Measurements from ENCODE around the gene SHC2. TPM values are rescaled to one million over a fixed set of nuclear protein-coding genes. Genes with fewer than 3 reads are reported as not detected.
"Not testable (repeated sequence)": the region's sequence is repeated elsewhere in the genome, so short reads cannot be mapped to it uniquely, and the experiment has no call there.

SHC2 gene
- polyA plus RNA-seq, 4 donors = 22.9 to 44.9 (median 38.6) TPM

GRCh38 chr19:492091-492531 is 31.3 kb upstream of the SHC2 start:
- no peak for DNase-seq (ENCODE audit: low read depth in 4 of 4, low spot score in 2 of 4)

DNA sequence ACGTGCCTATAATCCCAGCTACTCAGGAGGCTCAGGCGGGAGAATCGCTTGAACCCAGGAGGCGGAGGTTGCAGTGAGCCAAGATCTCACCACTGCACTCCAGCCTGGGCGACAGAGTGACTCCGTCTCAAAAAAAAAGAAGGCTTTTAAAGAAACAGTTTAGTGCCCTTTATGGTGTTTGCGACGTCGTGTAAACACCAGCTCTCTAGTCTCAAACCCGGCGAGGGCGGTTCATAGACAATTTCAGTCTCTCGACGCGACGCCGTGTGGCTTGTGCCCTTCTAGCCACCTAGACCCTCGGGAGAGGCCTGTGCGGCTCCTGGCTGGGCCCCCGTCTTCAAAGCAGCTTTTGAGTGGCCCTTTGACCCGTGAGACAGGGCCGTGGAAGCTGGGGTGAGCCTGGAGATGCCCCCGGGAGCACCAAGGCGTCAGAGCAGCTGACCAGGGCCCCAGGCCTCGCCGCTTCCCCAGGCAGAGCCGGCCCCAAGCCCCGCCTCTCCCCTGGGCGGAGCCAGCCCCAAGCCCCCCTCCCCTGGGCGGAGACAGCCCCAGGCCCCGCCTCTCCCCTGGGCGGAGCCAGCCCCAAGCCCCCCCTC is 30.4 kb upstream of the SHC2 start:
- no peak for DNase-seq (ENCODE audit: low read depth in 4 of 4, low spot score in 2 of 4)

DNA sequence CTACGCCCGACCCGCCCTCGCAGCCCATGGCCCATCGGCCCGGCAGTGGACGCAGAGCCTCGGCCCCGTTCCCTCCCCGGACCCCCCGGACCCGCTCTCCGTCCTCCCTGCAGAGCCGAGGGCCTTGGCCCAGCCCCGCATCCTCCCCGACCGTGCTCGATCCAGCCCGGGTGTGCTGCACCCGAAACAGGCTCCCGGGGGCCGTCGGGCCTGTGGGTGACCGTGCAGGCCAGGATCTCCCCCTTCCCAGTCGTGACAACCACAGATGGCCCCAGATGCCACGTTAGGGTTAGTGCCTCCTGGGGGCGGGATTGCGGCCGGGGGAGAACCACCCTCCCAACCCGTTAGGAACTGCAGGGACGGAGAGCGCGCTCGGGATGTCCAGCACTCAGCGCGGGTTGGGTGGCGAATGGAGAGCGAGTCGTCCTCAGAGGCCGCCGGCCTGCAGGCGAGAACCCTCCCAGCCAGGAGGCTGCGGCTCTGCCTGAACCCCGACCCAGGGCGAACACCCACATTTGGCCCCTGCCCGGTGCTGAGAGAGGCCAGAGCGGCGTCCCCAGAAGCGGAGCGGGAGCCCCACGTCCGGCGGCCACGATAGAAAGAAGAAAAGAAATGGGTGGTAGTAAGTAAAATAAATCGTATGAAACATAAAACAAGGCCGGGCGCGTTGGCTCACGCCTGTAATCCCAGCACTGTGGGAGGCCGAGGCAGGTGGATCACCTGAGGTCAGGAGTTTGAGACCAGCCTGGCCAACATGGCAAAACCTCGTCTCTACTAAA is 28.8 kb upstream of the SHC2 start:
- DNase-seq (ENCODE audit: low read depth in 4 of 4, low spot score in 2 of 4) = no peak

GRCh38 chr19:488505-489417 is 27.9 kb upstream of the SHC2 start:
- DNase-seq (ENCODE audit: low read depth in 4 of 4, low spot score in 2 of 4) = peak in 3 of 4 donors; percentile 84 to 92 (median 87)

GRCh38 chr19:485583-486236 is 24.9 kb upstream of the SHC2 start:
- no peak for DNase-seq (ENCODE audit: low read depth in 4 of 4, low spot score in 2 of 4)

GRCh38 chr19:485077-485476 is 24.2 kb upstream of the SHC2 start:
- no peak for DNase-seq (ENCODE audit: low read depth in 4 of 4, low spot score in 2 of 4)

DNA sequence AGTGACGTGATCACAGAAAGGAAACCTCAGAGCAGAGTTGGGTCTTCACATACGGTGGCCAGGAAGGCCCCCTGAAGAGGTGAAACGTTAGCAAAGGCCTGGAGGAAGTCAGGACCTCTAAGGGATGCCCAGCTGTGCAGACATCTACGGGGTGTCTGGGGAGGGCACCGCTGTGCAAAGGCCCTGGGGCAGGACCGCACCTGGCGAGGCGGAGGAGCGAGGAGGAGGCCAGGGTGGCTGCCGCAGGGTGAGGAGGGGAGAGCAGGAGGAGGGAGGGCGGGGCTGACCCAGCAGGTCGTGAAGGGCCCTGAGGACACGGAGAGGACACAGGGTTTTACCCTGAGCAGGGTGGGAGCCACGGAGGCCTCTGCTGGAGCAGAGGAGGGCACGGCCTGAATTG is 23.7 kb upstream of the SHC2 start:
- no peak for DNase-seq (ENCODE audit: low read depth in 4 of 4, low spot score in 2 of 4)

GRCh38 chr19:483332-484072 is 22.7 kb upstream of the SHC2 start:
- DNase-seq (ENCODE audit: low read depth in 4 of 4, low spot score in 2 of 4) = no peak

- no peak for DNase-seq (ENCODE audit: low read depth in 4 of 4, low spot score in 2 of 4)
Measured at GRCh38 chr19:482186-483041, 21.6 kb upstream of the SHC2 start.

DNA sequence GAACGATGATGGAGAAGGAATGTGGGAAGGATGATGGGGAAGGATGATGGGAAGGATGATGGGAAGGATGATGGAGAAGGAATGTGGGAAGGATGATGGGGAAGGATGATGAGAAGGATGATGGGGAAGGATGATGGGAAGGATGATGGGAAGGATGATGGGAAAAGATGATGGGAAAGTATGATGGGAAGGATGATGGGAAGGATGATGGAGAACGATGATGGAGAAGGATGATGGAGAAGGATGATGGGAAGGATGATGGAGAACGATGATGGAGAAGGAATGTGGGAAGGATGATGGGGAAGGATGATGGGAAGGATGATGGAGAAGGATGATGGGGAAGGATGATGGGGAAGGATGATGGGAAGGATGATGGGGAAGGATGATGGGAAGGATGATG is 20.3 kb upstream of the SHC2 start:
- not testable (repeated sequence) for DNase-seq (ENCODE audit: low read depth in 4 of 4, low spot score in 2 of 4)

- peak in 1 of 4 donors; percentile 61 for DNase-seq (ENCODE audit: low read depth in 4 of 4, low spot score in 2 of 4)
Measured at GRCh38 chr19:480016-480855, 19.4 kb upstream of the SHC2 start.

DNA sequence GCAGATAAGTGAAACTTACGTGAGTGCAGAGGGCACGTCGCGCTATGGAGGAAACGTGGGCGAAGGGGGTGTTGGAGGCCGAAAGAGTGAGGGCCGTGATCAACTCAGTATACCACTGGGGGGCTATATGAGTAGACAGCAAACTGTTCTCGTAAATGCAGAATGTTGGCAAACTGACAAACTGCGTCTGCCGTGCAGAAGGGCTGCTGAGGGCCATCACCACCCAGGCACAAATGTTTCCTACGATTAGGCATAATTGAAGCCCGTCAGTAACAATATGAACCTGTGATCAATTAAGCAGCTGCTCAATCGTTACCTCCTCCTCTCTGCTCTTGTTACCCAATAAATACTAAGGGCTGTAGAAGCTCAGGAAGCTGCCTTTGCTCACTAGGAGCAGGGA is 18.1 kb upstream of the SHC2 start:
- DNase-seq (ENCODE audit: low read depth in 4 of 4, low spot score in 2 of 4) = no peak

DNA sequence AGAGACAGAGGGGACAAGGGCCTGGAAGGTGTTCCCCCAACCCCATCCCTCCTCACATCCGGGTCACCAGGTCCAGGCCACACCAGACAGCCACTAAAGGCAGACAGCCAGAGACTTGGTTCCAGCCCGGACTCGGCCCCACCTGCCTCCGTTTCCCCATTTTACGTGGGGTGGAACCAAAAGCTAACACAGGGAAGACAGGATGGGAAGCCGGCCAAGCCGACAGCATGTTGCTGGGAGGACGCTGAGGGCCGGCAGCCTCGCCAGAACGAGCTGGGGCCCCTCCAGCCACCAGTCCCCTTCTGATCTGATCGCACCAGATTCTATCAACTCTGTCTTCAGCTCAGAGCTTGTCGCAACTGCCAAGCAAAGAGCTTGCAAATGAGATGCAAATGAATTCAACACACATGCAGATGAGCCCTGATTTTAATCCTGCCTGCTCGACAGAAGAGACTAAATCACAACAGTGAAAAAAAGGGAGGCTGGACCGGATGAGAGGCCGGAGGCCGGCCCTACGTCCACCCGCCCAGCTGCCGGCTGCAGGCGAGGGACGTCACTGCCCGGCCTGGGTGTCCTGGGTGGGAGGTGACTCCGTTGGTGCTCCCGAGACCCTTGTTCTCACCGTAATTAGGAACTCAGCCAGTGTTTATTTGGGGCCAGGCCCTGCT is 17.5 kb upstream of the SHC2 start:
- no peak for DNase-seq (ENCODE audit: low read depth in 4 of 4, low spot score in 2 of 4)

GRCh38 chr19:475360-475759 is 14.5 kb upstream of the SHC2 start:
- no peak for DNase-seq (ENCODE audit: low read depth in 4 of 4, low spot score in 2 of 4)

DNA sequence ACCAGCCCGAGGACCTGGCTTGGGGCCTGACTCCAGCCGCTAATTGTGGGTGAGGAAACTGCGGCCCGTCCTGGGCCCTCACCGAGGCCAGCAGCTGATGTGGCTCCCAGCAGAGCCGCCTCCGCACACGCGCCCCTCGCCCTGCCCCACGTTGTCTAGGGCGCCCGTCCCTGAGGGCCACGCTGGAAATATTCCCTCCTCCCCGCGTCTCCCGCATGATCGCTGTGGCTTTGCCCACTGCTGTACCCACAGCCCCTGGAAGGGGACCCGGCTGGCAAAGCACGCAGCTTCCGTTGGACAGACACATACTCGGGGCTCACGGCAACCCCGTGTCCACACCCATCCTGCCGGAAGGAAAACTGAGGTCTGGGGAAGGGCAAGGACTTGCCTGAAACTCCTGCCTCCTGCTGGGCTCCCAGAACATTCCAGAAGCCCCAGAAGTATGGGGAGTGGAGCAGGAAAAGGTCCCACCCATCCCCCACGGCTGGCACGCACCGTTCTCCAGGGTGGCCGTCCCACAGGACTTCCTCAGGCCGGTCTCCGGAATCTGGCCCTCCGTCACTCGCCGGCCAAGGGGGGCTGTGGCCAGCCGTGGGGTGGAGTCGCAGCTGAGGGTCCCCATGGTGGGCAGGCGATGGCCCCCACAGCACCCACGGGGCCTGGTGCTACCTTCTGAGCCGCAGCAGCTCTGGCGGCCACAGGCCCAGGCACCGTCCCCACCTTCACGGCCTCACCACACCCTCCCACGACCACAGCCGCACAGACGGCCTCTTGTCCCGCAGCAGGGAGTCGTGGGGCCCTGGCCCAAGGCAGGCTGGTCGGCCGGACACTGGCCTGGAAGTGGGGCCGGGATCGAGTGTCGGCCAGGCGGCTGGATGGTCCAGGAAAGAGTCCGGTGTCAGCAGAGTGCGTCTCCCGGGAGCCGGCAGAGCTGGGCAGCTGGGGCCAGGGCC is 13.6 kb upstream of the SHC2 start:
- DNase-seq (ENCODE audit: low read depth in 4 of 4, low spot score in 2 of 4) = no peak

DNA sequence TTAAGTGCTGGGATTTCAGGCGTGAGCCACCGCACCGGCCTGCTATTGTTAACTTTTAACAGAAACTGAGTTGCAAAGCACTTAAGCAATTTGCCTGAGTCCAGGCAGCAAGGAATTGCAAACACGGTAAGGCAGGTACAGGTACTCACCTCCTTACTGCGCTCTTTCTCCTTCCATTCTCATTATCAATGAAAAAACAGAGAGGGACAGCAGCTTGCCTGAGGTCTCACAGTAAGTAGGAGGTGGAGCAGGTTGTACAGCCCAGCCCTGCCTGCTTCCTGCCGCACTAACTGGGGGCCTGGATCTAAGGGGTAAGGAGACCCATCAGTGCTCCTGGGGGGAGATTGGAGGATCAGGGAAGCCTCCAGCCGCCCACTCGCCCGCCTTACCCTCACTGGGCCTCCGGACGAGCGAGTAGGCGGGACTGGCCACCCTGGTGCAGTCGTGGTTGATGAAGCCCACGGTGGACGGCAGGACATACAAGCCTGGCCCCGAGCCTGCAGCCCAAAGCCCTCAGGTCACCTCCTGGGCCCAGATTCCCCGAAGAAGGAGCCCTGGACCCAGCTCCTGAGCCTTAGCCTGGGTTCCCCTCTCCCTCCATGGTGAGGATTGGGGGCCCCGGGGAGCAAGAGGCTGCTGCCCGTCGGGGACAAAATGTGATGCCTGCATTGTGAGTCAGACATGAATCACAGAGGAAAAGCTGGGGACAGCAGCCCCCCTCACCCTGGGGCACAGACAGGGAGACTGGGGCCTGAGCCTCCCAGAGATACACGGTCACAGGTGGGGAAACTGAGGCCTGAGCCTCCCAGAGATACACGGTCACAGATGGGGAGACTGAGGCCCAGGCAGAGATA is 11.4 kb upstream of the SHC2 start:
- DNase-seq (ENCODE audit: low read depth in 4 of 4, low spot score in 2 of 4) = no peak

Measured in left renal cortex interstitium (tissue), 4 donors.